ENCODE measurements around the gene RASA4B.
"Not testable (repeated sequence)": the region's sequence is repeated elsewhere in the genome, so short reads cannot be mapped to it uniquely, and the experiment has no call there.

RASA4B gene

DNA sequence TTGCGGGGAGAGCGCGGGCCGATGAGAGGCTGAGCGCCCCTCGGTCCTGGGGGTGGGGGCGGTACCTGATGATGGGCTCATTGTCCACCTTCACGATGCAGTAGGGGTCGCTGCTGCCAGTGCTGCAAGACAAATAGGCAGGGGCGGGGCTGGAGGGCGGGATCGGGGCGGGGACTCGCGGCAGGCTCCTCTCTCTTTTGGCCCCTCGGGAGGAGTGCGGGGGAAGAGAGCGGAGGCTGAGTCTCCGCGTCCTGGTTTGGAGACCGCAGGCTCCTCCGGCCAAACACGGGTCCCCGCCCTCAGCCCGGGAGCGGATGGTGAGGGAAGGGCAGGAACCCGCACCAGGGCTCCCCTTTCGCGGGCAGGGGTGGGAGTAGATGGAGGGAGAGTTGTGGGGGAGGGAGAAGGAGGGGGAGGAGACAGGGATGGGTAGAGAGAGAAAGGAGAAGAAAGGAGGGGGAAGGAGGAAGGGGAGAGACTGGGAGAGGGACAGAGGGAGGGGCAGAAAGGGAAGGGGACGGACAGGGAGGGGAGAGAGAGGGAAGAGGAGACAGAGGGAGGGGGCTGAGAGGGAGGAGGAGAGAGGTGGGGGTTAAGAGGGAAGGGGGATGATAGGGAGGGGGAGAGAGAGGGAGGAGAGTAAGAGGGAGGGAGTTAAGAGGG is 5.6 kb downstream of the RASA4B start:
- not testable (repeated sequence) for DNase-seq (ENCODE audit: low read depth in 2 of 2)

DNA sequence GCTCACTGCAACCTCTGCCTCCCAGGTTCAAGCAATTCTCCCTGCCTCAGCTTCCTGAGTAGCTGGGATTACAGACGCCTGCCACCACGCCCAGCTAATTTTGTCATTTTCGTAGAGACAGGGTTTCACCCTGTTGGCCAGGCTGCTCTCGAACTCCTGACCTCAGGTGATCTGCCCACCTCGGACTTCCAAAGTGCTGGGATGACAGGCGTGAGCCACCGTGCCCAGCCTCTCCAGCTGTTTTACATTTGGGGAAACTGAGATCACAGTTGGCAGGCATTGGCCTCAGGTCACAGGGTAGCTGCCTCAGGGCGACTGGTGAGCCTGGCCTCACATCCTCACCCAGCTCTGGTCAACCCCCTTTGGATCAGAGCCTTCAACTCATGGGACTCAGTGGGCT is 7.0 kb downstream of the RASA4B start:
- DNase-seq (ENCODE audit: low read depth in 2 of 2), result not testable (repeated sequence)

DNA sequence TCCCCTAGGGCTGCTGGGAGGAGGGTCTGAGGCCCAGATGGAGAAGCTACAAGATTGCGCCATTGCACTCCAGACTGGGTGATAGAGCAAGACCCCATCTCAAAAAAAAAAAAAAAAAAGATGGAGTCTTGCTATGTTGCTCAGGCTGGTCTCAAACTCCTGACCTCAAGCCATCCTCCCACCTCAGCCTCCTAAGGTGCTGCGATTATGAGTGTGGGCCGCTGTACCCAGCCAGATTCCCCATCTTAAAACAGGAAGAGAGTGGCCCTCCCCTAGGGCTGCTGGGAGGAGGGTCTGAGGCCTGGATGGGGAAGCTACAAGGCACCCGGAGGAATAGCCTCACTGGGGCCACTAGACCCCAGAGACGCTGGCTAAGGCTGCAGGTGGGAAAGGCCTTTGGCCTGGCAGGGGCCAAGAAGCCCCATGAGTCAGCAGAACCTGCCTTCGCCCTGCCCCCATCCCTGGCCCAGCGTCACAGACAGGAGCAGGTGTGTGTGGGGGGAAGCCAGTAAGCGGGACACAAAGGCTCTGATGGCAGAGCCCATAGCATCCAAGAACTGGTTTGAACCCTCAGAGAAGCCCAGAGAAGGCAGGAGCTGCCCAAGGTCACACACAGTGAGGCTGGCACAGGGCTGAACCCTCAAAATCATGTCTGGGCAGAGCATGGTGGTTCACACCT is 10.0 kb downstream of the RASA4B start:
- DNase-seq (ENCODE audit: low read depth in 2 of 2), result not testable (repeated sequence)

DNA sequence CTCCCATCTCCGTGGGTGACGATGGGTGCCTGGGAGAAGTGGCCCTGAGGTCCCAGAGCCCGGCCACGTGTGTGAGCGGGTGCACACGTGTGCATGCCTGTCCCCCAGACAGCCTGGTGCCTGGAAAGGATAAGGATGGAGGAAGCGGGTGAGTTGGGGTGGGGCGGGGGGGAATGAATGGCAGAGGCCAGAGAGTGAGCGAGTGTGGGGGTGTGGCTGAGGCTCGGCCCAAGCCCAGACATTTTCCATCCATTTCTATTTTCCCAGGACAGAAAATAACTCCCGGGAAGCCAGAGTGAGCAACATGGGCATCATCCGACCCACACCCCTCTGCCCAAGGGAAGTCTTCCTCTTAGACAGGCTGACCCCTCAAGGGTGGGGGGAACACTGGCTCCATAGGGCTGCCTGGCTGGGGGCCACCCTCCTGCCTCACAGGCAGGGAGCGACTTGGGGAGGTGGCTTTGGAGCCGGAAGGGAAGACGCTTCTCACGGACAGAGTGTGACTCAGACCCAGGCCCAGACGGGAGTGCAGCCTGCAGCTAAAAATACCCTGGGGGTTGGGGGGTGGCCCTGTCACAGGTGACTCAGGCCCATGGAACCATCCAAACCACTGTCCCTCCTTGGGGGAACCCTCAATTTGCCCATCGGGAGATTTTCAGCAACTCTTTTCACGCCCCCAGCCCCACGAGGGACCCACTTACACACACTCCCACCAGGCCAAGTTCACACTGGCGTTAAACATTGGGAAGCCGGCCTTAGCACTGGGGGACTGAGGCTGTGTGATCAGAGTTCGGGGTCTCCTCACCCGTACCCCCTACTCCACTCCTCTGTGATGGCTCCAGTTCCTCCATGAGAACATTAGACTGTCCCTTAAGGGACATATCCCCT is 12.0 kb downstream of the RASA4B start:
- DNase-seq (ENCODE audit: low read depth in 2 of 2), result not testable (repeated sequence)

DNA sequence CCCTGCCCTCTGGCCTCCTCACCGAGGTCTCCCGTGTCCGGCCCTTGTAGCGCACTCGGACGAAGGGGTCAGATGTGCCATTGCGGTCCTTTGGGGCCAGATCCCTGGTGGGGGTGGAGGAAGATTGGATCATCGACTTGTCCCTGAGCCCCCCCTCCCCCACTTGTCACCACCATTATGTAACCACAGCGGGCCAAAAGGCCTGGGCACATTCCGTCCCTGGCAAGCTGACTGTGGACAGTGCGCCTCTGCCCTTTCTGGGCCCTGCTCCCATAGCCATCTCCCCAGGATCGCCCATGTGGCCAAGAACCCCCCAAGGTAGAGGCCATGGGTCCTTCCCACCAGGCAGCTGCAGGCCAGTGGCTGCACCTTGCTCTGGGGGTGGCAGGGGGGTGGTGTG is 14.4 kb downstream of the RASA4B start:
- DNase-seq (ENCODE audit: low read depth in 2 of 2), result not testable (repeated sequence)

DNA sequence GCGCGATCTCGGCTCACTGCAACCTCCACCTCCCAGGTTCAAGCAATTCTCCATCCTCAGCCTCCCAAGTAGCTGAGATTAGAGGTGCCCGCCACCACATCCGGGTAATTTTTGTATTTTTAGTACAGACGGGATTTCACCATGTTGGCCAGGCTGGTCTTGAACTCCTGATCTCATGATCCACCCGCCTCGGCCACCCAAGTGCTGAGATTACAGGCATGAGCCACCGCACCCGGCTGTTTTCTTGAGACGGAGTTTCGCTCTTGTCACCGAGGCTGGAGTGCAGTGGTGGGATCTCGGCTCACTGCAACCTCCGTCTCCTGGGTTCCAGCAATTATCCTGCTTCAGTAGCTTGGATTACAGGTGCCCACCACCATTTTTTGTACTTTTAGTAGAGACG is 19.3 kb downstream of the RASA4B start:
- not testable (repeated sequence) for DNase-seq (ENCODE audit: low read depth in 2 of 2)

DNA sequence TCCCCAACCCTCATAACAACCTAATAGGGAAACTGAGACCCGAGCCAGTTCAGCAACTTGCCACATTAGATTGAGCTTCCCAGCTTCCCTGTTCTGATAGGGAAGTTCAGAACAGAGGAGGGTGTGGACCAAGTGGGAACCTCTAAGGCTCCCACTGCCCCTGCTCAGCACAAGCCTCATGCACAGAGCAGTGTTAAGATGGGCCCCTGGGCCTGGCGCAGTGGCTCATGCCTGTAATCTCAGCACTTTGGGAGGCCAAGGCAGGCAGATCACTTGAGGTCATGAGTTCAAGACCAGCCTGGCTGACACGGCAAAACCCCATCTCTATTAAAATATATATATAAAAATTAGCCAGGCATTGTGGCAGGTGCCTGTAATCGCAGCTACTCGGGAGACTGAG is 20.3 kb downstream of the RASA4B start:
- not testable (repeated sequence) for DNase-seq (ENCODE audit: low read depth in 2 of 2)

DNA sequence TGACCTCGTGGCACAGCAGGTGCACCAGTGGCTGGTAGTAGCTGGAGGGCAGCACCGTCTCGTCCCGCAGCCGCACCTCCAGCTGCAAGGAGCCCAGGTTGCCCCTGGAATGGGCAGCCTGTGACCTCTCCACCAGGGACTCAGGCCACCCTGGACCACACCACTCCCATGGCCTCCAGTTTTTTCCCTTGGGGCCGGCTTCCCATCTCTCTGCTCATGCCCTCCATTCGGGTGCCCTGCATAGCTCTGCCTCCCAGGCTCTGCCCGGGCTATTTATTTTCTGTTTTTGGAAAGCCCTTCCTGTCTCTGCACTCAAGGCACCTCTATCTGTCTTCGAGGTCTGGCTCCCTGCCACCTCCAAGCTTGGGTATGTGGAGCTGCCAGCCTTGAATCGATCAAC is 20.7 kb downstream of the RASA4B start:
- DNase-seq (ENCODE audit: low read depth in 2 of 2), result not testable (repeated sequence)

DNA sequence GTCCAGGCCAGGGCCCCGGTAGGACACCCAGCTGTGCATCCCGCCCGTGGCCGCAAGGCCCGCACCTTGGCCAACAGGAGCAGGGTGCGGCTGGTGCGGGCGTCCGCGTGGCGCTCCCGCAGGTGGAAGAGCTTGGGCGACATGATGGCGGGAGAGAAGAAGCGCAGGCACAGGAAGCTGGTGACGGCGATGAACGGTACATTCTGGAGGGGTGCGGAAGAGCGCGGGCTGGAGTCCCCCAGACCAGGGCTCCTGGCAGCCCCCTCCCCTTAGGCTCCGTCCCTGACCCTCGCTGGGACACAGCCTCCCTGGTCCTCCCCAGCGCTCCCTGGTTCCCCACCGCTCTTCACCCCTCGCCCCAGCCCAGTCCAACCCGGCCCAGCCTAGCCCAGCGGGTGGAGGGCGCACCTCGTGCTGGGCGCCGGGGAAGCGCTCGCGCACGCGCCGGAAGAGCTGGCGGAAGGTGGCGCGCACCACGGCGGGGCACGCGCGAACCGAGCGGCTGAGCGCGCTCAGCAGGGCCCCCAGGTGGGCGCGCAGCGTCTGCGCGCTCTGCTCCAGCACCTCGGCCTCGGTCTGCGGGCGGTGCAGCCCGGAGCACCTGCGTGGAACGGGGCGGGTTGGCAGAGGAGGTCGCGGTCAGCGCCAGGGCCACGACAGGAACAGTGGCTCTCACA is 23.0 kb downstream of the RASA4B start:
- DNase-seq (ENCODE audit: low read depth in 2 of 2), result not testable (repeated sequence)

DNA sequence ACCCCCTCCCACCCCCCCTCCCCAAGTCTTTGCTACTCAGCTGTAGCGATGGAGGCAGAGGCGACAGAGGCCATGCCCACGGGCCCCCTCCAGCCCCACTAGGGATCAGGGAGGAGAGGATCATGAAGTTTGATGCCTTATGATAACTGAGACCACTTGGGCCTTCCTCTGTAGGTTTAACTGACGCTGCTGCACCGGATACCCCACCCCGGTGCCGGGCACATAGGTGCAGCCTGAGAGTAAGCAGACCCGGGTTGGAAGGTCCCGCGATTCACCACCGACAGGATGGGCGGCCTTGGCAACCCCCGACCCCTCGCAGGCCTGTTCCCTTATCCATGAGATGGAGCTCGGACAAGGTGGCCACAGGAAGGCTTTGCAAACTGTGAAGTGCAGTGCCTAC is 23.6 kb downstream of the RASA4B start:
- DNase-seq (ENCODE audit: low read depth in 2 of 2), result not testable (repeated sequence)

DNA sequence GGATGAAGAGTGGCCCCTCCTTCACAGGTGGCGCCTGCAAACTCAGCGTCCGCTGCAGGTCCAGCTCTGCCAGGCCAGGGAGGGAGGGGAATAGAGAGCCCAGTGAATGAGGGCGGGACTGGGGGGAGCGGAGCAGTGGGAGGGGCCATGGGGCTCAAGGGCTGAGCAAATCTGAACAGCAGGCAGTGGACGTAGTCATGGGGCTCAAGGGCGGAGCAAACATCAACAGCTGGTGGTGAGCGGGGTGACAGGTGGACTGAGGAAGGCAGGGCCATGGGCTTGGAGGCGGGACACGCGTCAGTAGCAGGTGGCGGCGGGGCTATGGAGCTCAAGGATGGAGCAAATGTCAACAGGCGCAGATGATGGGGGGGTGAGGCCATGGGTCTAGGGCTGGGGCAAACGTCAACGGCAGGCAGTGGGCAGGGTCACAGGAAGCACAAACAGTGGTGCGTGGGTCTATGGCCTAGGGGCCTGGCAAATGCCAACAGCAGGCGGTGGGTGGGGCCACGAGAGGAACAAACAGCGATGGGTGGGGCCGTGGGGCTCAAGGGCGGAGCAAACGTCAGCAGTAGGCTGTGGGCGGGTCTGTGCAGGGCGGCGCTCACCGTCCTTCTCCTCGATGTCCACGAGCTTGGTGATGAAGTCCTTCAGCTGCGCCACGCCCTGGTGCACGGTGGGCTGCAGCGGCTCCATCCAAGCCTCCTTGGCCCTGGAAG is 24.2 kb downstream of the RASA4B start:
- not testable (repeated sequence) for DNase-seq (ENCODE audit: low read depth in 2 of 2)

DNA sequence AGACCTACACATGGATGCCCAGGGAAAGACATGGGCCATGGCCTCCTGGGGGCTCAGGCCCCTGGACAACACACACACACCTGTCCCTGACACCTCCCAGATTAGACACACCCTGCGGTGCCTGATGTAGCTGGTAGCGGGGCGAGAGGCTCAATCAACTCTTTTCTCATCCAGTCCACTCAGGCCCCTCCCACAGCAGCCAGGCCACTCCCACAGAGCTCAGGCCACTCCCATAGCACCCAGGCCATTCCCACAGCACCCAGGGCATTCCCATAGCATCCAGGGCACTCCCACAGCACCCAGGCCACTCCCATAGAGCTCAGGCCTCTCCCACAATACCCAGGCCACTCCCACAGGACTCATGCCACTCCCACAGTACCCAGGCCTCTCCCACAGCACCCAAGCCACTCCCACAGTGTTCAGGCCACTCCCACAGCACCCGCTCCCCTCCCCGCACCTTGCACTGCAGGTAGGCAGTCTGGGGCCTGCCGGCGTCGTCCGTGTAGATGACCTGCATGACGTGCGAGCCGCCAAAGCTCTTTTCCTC is 27.0 kb downstream of the RASA4B start:
- peak in 1 of 2 donors; percentile 15 for DNase-seq (ENCODE audit: low read depth in 2 of 2)

DNA sequence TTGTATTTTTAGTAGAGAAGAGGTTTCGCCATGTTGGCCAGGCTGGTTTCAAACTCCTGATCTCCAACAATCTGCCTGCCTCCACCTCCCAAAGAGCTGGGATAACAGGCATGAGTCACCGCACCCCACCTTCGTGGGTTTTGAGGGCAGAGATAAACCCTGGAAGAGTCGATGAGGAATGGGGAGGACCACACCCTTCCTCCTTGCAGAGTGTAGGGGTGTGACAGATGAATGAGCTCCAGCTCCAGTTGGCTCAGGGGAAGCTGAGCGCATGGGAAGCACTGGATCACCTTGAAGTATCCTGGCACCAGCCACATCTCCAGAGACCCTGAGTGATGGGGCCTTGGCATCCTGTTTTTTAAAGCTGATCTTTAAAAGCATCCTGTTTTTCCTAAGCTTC is 33.3 kb downstream of the RASA4B start:
- DNase-seq (ENCODE audit: low read depth in 2 of 2), result not testable (repeated sequence)

DNA sequence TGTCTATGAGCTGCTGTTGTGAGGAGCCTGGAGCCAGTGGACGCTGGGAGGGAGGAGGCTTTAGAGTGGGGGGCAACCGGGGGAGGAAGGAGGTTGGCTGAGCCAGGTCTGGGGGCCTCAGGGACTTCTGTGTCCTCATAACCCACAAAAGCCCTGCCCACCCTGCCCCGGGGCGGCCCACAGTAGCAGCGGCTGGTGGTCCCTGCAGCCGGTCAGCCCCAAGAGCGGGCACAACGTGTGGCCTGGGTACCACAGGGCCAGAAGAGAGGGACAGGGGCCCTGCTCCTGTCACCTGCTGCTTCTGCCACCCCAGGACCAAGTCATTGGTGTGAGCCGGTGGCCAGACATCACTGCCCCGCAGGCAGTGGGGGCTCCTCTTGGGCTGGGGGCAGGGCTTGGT is 35.6 kb downstream of the RASA4B start:
- not testable (repeated sequence) for DNase-seq (ENCODE audit: low read depth in 2 of 2)

DNA sequence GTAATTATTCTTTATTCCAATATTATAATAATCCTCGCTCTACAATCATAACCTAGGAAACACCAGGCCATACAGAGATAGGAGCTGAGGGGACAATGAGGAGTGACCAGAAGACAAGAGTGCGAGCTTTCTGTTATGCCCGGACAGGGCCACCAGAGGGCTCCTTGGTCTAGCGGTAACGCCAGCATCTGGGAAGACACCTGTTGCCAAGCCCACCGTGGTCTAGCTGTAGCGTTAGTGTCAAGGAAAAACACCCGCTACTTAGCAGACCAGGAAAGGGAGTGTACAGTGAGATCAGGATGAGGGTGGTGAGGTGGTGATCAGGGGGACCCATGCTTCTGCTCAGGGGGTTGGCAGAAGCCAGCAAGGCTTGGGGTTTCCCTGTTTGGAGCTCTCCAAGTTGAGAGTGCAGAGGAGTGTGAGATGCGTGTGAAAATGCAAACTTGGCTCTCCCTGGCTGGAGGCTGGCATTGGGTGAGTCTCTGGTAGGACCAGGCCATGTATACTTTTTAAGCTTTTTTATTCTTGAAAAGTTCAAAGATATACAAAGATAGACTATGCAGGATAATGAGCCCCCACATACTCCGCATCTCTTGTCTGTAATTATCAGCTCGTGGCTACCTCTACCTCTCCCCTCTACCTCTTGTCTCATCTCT is 37.5 kb downstream of the RASA4B start:
- DNase-seq (ENCODE audit: low read depth in 2 of 2), result not testable (repeated sequence)

DNA sequence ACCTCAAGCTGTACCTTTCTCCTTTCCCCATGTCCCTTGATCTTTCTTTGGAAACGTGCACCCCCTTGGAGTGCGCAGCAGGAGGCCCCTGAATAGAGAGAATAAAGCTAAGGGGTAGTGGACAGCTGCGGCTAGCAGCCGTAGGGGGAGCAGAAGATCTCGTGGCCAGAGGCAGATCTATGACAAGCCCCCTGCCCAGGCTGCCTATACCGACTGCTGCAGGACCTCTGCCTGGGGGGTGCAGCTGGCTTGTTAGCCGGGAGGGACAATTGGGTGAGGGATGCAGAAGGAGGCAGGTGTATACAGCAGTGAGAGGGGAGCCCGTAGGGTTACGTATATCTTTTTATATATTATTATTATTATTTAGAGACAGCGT is 38.4 kb downstream of the RASA4B start:
- not testable (repeated sequence) for DNase-seq (ENCODE audit: low read depth in 2 of 2)

DNA sequence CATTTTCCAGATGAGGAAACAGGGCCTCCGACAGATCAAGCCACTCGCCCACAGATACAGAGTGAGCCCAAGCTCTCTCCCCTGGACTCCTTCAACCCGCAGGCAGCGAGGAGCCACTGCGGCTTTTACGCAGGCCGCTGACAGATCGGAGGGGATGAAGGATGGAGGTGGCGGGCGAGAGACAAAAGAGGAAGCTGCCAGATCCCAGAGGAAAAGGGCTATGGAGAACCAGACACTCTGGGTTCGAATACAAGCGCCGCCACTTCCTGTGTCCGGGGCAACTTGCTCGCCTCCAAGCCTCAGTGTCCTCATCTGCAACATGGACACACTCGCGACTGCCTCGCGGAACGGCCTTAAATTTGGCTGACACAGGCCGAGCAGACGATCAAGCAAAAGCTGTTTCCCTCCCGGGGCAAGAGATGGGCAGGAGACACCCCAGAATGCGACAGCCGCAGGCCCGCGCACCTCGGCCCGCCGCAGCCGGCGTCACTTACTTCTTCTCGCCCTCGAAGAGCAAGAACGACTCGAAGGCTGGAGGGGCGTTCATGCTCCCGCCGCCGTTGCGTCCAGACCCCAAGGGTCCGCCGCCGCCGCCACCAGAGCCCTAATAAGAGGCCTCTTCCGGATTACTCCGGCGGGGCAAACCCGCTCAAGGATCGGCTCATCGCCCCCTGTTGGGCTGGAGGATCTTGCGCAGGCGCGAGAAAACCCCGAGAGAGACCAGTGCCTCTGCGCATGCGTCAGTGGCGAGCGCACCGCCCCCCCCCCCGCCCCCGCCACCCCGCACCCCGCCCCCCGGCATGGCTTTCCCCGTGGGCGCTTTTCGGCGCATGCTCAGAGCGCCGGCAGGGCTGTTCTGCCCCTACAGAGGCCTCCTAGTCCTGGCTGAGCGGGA is 39.0 kb downstream of the RASA4B start, which contains the start of gene POLR2J:
Gene POLR2J (minus strand): TSS at position 609 of the 895 bp plus-strand sequence. CDS start 62 bp downstream, at position 547.
- peak; percentile 82 to 94 for DNase-seq (ENCODE audit: low read depth in 2 of 2)

DNA sequence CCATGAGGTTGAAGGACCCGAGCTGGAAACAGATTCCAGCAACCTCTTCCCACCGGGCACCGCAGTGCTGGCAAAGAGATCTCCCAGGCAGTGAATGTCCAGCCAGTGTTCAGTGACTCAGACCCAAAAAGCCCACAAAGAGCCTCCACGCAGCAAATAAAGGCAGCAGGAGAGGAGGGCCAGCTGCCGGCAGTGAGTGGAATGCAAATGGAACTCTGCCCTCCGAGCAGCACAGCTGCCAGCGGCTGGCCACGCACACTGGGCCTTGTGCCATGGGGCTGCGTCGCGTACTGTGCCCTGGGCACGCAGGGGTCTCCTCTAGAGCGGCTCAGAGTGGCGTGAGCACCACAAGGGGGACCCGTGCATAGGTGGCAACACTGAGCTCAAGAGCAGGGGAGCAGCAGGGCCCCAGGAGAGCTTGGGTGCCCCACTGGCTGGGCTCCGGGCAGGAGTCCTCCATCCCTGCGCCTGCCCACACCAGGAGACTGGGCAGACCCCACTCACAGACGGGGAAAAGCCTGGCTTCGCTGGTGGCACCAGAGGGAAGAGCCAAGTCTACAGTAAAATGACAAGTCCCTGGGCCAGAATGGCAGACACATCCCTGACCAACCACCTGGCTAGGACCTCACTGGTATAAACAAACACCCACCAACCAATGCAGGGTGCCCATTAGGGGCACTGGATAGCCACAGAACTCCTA is 42.7 kb downstream of the RASA4B start:
- DNase-seq (ENCODE audit: low read depth in 2 of 2), result not testable (repeated sequence)

Measured in stimulated activated CD8-positive, alpha-beta memory T cell treated with anti-CD3 and anti-CD28 coated beads, Interleukin-7, amount 100 ng/mL, for 4 hours (primary cell).